ENCODE data around the gene GALNT9. TPM values are rescaled to one million over a fixed set of nuclear protein-coding genes. Genes with fewer than 3 reads are reported as not detected.

The GALNT9 gene
- total RNA-seq, 4 donors from 2014 or later = 1.6 TPM; not detected in 3

- Histone ChIP-seq H3K4me3 (no peak overlapping the region), H3K27ac (no peak overlapping the region), H3K9me3 (peaks cover 0 to 1% (median 0%) of the 10 kb centered on the region in 4 donors), H3K27me3 (peaks cover 0 to 55% of the 10 kb centered on the region in 2 donors), H3K36me3 (no peaks in the 10 kb centered on the region), H3K4me1 (peaks cover 0 to 4% (median 0%) of the 10 kb centered on the region in 4 donors)
- WGBS, 2 donors = 62 to 80% methylated on average over 13 to 15 of the region's 17 CpGs
- TF ChIP-seq POLR2A (IDR thresholded peaks at IDR 0.05) (no peak), EP300 (IDR thresholded peaks at IDR 0.05) (no peak)
- TF ChIP-seq, protein P1, sequence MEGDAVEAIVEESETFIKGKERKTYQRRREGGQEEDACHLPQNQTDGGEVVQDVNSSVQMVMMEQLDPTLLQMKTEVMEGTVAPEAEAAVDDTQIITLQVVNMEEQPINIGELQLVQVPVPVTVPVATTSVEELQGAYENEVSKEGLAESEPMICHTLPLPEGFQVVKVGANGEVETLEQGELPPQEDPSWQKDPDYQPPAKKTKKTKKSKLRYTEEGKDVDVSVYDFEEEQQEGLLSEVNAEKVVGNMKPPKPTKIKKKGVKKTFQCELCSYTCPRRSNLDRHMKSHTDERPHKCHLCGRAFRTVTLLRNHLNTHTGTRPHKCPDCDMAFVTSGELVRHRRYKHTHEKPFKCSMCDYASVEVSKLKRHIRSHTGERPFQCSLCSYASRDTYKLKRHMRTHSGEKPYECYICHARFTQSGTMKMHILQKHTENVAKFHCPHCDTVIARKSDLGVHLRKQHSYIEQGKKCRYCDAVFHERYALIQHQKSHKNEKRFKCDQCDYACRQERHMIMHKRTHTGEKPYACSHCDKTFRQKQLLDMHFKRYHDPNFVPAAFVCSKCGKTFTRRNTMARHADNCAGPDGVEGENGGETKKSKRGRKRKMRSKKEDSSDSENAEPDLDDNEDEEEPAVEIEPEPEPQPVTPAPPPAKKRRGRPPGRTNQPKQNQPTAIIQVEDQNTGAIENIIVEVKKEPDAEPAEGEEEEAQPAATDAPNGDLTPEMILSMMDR (IDR thresholded peaks at IDR 0.05) = no peak
- DNase-seq (ENCODE audit: low spot score in 2 of 2) = no peak
Measured at GRCh38 chr12:132169376-132169775, 160.0 kb downstream of the GALNT9 start.

DNA sequence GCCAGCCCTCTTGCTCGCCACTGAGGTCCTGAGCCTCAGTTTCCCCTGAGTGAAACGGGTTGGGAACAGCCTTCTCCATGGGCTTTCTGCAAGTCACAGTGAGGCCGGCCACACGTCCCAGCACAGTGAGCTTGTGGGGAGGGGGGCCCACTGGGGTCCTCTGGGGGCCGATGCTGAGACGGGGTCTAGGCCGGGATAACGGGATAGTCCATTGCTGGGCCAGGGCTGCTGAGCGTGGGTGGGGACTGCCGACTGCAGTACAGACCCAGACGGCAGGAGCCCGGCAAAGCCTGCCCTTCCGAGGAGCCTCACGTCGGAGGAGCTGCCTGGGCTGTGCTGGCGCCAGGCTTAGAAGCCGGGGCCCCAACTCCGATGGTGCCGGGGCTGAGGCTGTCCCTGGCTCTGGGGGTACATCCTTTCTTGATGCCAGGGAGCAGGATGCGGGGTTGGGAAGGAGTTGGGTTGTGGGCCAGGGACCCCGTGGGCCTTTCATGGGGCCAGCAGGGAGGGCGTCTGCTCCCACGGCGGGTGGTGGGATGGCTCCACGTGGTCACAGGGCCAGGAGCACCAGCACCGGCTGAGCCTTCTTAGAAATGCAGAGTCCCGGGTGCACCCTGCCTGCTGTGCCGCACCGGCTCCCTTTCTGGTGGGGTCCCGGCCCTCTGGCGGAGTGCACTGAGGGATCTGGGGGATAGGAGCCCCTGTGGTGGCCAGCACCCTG, 160.9 kb downstream of the GALNT9 start:
- DNase-seq (ENCODE audit: low spot score in 2 of 2) = no peak
- Histone ChIP-seq H3K36me3 (no peaks in the 10 kb centered on the region), H3K4me3 (no peak overlapping the region), H3K27ac (no peak overlapping the region), H3K9me3 (no peaks in the 10 kb centered on the region), H3K27me3 (peaks cover 0 to 46% of the 10 kb centered on the region in 2 donors), H3K4me1 (peaks cover 0 to 8% (median under 1%) of the 10 kb centered on the region in 4 donors)
- WGBS, 2 donors = 70 to 79% methylated on average over 12 to 29 of the region's 31 CpGs
- TF ChIP-seq POLR2A (IDR thresholded peaks at IDR 0.05) = no peak
- no peak for TF ChIP-seq EP300 (IDR thresholded peaks at IDR 0.05)
- TF ChIP-seq, protein P1 (IDR thresholded peaks at IDR 0.05) = no peak

DNA sequence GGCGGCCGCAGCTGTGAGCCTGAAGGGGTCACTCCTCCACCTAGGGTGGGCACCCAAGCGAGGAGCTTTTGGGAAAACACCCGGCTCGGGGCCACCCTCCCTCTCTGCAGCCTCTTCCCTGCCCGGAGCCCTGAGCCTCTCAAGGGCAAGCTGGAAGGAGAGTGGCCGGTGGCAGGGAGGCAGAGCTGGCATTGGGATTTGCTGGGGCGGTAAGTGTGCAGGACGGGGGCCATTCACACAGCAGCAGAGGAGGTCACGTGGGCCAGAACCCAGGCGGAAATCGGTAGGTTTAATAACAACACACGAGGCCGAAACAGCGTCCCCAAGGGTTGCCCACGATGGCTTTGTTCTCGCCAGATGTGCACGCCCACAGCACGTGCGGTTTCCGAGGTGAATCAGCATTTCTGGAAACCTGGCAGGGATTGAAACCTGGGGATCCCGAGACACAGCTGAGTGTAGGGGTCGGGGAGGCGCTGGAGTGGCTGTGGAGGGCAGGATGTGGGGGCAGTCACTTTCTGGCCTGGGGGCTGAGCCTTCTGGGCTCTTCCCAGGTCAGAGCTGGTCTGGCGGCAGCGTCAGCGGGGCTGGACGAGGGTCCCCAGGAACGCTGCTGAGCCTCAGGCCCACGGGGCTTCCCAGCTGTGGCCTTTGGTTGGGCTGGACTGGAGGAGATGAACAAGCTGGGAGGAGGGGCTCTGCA, 161.6 kb downstream of the GALNT9 start:
- Histone ChIP-seq H3K27ac (no peak overlapping the region), H3K9me3 (no peaks in the 10 kb centered on the region), H3K36me3 (no peaks in the 10 kb centered on the region), H3K4me3 (no peak overlapping the region), H3K4me1 (peaks cover 0 to 15% (median 7%) of the 10 kb centered on the region in 4 donors), H3K27me3 (peaks cover 0 to 40% of the 10 kb centered on the region in 2 donors)
- WGBS, 2 donors = 67 to 69% methylated on average over 30 of the region's 30 CpGs
- TF ChIP-seq EP300 (IDR thresholded peaks at IDR 0.05) (no peak), POLR2A (IDR thresholded peaks at IDR 0.05) (no peak)
- TF ChIP-seq, protein P1 (IDR thresholded peaks at IDR 0.05) = no peak
- no peak for DNase-seq (ENCODE audit: low spot score in 2 of 2)

DNA sequence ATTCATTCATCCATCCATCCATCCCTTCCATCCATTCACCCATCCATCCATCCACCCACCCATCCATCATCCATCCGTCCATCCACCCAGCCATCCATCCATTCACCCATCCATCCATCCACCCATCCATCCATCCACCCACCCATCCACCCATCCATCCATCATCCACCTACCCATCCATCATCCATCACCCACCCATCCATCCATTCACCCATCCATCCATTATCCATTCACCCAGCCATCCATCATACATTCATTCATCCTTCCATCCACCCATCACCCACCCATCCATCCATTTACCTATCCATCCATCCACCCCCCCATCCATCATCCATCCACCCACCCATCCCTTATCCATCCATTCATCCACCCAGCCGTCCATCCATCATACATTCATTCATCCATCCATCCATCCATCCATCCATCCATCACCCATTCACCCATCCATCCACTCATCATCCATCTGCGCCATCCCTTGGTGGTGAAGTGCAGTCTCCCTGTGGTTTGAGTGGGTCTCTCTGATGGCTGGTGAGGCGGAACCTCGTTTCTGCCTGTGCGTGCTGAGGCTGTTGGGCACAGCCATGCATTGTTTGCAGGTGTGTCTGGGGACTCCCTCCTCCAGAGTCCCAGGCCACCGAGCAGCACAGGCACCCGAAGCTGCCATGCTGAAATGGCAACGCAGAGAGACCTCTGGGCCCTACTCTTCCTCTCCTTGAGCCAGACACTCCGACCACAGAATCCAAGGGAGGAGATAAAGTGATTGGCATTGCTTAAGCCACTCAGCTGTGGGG, 162.4 kb downstream of the GALNT9 start:
- Histone ChIP-seq H3K9me3 (no peaks in the 10 kb centered on the region), H3K4me3 (no peak overlapping the region), H3K4me1 (peaks cover 0 to 23% (median 10%) of the 10 kb centered on the region in 4 donors), H3K27me3 (peaks cover 0 to 33% of the 10 kb centered on the region in 2 donors), H3K36me3 (no peaks in the 10 kb centered on the region), H3K27ac (no peak overlapping the region)
- TF ChIP-seq EP300 (IDR thresholded peaks at IDR 0.05) (no peak), POLR2A (IDR thresholded peaks at IDR 0.05) (no peak)
- TF ChIP-seq, protein P1 (IDR thresholded peaks at IDR 0.05) = no peak
- 92 to 95% methylated on average over 10 of the region's 10 CpGs for WGBS, 2 donors
- no peak for DNase-seq (ENCODE audit: low spot score in 2 of 2)

All from tibial nerve (tissue), 4 donors.